GM23248 (cell line): ENCODE results near the gene RAB14. TPM values are rescaled to one million over a fixed set of nuclear protein-coding genes. Genes with fewer than 3 reads are reported as not detected.
"Not testable (repeated sequence)": the region's sequence is repeated elsewhere in the genome, so short reads cannot be mapped to it uniquely, and the experiment has no call there.

Source experiments
- DNase-seq: peaks from one replicate; pipeline ENCODE4 v3.0.0-alpha.2; 2015
- H2AFZ ChIP-seq: fragments of 200-600 bp; sonication (generic); 2 replicates; pipeline ENCODE4 v1.6.1; 2016; ENCODE audit warnings: antibody characterized with exemption
- H3F3A ChIP-seq: fragments of 200-600 bp; sonication (generic); 2 replicates; pipeline ENCODE4 v1.6.1; 2016; ENCODE audit warnings: mild to moderate bottlenecking, antibody characterized with exemption, mixed run types; ENCODE audit not compliant: insufficient read depth
- H3K27ac ChIP-seq: fragments of 200-600 bp; sonication (generic); 2 replicates; pipeline ENCODE4 v1.5.1; 2016; ENCODE audit warnings: mild to moderate bottlenecking
- H3K27me3 ChIP-seq: fragments of 200-600 bp; sonication (generic); replicated peaks from 2 replicates; pipeline ENCODE4 v1.6.1; 2016; ENCODE audit warnings: mild to moderate bottlenecking; ENCODE audit not compliant: insufficient read depth
- H3K36me3 ChIP-seq: fragments of 200-600 bp; sonication (generic); 2 replicates; pipeline ENCODE4 v1.6.1; 2016; ENCODE audit warnings: low read depth, mild to moderate bottlenecking
- H3K4me1 ChIP-seq: fragments of 200-600 bp; sonication (generic); 2 replicates; pipeline ENCODE4 v1.6.1; 2016; ENCODE audit warnings: mild to moderate bottlenecking; ENCODE audit not compliant: insufficient read depth
- H3K4me2 ChIP-seq: fragments of 200-600 bp; sonication (generic); one replicate; pipeline ENCODE4 v1.6.1; 2016; ENCODE audit warnings: mild to moderate bottlenecking; ENCODE audit not compliant: unreplicated experiment
- H3K4me3 ChIP-seq: fragments of 200-600 bp; sonication (generic); 2 replicates; pipeline ENCODE4 v1.5.1; 2016; ENCODE audit warnings: mild to moderate bottlenecking
- H3K79me2 ChIP-seq: fragments of 200-600 bp; sonication (generic); 2 replicates; pipeline ENCODE4 v1.6.1; 2016; ENCODE audit warnings: mild to moderate bottlenecking; ENCODE audit not compliant: insufficient read depth
- H3K9ac ChIP-seq: fragments of 200-600 bp; sonication (generic); 2 replicates; pipeline ENCODE4 v1.6.1; 2016; ENCODE audit warnings: mild to moderate bottlenecking
- H3K9me2 ChIP-seq: fragments of 200-600 bp; sonication (generic); 2 replicates; pipeline ENCODE4 v1.6.1; 2016; ENCODE audit warnings: mixed run types, mild to moderate bottlenecking, moderate library complexity; ENCODE audit not compliant: insufficient read depth
- H3K9me3 ChIP-seq: fragments of 200-600 bp; sonication (generic); one replicate; pipeline ENCODE4 v1.6.1; 2017; ENCODE audit warnings: low read depth
- H4K20me1 ChIP-seq: fragments of 200-600 bp; sonication (generic); 2 replicates; pipeline ENCODE4 v1.6.0; 2016; ENCODE audit not compliant: insufficient read depth
- EZH2 ChIP-seq: fragments of 200-600 bp; sonication (generic); IDR thresholded peaks from 2 replicates; pipeline ENCODE4 v1.6.1; 2018; ENCODE audit warnings: antibody characterized with exemption, mild to moderate bottlenecking; ENCODE audit not compliant: insufficient read depth, poor library complexity, severe bottlenecking
- EZH2phosphoT487 ChIP-seq: fragments of 200-600 bp; sonication (generic); IDR thresholded peaks from 2 replicates; pipeline ENCODE4 v1.6.1; 2018; ENCODE audit warnings: antibody characterized with exemption, moderate library complexity, mild to moderate bottlenecking, low read depth; ENCODE audit not compliant: insufficient read depth
- WGBS, 2 experiments: methylation state at CpG; one replicate each; pipeline ENCODE4 v1.1.6; 2015 to 2017; ENCODE audit warnings: low lambda C conversion rate in 2 of 2, low coverage in 1 of 2; ENCODE audit errors: missing lambda C conversion rate in 2 of 2; 5-methylcytosine and 5-hydroxymethylcytosine counted together
- in situ Hi-C: fragments of 300-500 bp; cut with MboI; formaldehyde crosslinking; loops from 2 replicates; pipeline ENCODE4 v1.15.0; 2020
- polyA plus RNA-seq: library from polyadenylated mRNA; unstranded; fragments of >200 nt; fragmentation: Nextera tagmentation; extraction: Ambion mirVana; gene quantifications from 2 replicates; pipeline ENCODE4 v1.2.1, GENCODE V29; 2016
- total RNA-seq: library from RNA; depleted of rRNA; stranded (reverse); fragments of >200 nt; shearing (Covaris generic); gene quantifications from 2 replicates; pipeline ENCODE4 v1.2.3, GENCODE V29; 2014

Gene RAB14
- total and polyA plus RNA-seq, 2 experiments from 2014 or later, result 25.8 to 75.9 TPM

DNA sequence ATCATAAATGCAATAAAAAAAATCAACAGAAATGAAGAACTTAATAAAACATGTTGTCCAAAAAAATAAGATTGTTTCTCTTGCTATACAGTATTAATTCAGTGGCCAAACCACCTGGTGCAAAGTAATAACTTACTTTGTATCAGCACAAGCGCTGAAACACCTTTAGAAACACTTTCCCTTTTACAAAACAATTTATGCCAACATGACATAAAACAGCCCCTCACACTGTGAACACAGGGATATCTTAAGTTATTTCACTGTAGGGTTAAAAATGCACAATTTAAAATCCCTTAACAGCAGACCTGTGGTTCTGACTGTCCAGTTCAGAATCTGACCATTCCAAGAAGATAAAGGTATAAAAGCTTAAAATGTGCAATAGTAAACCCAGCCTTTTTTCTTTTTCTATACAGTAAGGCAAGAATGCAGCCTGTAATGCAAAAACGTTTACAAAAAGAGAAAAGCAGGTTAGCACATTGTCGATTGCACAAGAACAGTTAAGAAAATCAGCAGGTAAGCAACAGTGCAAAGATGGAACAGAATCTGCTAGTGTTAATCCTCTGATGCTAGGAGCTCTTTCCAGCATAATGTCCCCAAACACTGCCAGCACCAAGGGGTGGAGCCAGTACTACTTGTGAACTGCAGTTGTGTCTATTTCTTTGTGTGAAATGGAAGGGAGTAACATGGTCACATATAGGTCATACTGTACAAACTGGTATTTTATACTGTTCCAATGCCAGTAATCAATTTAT, 21.6 kb downstream of the RAB14 start:
- no peaks in the 10 kb centered on the region for H3K27me3 ChIP-seq
- no peak overlapping the region for H3K4me3 ChIP-seq
- no peak for DNase-seq
- H3F3A ChIP-seq, result peaks cover 19% of the 10 kb centered on the region; the same call in 1 of the 2 replicates
- peaks cover 87% of the 10 kb centered on the region for H3K79me2 ChIP-seq
- H3K27ac ChIP-seq, result no peak overlapping the region
- WGBS, 2 experiments, result 78 to 91% methylated on average over 3 of the region's 3 CpGs
- H3K4me1 ChIP-seq, result peaks cover 9% of the 10 kb centered on the region
- no peak overlapping the region for H2AFZ ChIP-seq
- no peak for TF ChIP-seq EZH2
- no peak for TF ChIP-seq EZH2phosphoT487
- H3K4me2 ChIP-seq, result no peak overlapping the region
- H3K36me3 ChIP-seq, result peaks cover 61% of the 10 kb centered on the region
- H3K9me3 ChIP-seq, result no peaks in the 10 kb centered on the region
- H4K20me1 ChIP-seq, result no peaks in the 10 kb centered on the region
- no peak overlapping the region for H3K9ac ChIP-seq
- in situ Hi-C loops, result no loop called here
- no peaks in the 10 kb centered on the region for H3K9me2 ChIP-seq

DNA sequence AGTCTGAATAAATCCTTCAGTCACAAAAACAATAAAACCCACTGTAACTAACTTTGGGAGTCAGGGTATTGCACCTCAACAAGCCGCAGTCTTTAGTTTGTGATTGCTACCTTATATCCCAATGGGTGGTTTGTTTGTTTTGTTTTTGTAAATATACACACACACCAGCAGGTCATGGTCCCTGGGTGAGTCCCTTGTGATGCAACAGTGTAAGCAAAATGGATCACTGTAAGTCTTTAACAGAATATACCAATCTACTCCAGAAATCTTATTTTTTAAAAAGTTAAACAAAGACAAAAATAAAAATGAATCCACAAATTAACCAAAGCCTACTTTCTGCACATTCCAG, 22.3 kb downstream of the RAB14 start:
- Histone ChIP-seq H3K36me3 (peaks cover 61% of the 10 kb centered on the region), H3F3A (peaks cover 19% of the 10 kb centered on the region; the same call in 1 of the 2 replicates), H3K79me2 (peaks cover 80% of the 10 kb centered on the region)
- H3K9me3 ChIP-seq, DNase-seq, H2AFZ ChIP-seq, in situ Hi-C loops, H3K9ac ChIP-seq, H3K4me1 ChIP-seq, H4K20me1 ChIP-seq, H3K4me2 ChIP-seq, H3K27me3 ChIP-seq, H3K4me3 ChIP-seq, H3K9me2 ChIP-seq, H3K27ac ChIP-seq: not testable (repeated sequence)
- WGBS, 2 experiments, result 100% methylated on average over 1 of the region's 1 CpG

DNA sequence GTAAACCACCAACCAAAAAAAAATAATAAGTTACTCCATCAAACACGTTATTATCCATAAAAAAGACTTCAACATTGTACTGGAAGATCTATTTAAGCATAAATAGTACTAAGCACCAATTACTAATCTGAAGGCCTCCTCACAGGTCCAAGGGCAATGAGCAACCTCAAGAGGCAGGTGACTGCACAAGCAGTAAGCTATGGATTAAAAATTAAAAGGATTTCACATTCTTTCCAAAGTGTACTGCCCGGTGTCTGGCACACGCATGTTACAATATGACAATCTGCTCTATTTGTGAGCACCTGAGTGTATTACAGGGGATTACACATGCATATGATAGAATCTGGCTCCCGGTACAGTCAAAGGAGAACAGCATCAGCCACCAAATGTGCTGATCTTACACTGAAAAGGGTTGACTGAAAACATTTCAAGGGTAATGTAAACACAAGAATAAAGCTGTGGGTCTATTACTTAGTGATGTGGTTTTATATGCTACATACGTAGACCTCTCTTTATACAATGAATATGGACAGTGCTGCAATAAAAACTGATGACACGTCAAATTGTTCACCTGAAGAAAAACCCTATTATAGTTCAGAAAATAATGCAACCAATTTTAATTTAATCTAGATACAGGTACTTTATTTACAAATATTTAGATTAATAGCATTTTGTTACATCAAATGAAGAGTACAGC, 22.8 kb downstream of the RAB14 start:
- no peaks in the 10 kb centered on the region for H3K27me3 ChIP-seq
- peaks cover 19% of the 10 kb centered on the region; the same call in 1 of the 2 replicates for H3F3A ChIP-seq
- in situ Hi-C loops, result no loop called here
- H3K4me3 ChIP-seq, result no peak overlapping the region
- no peak overlapping the region for H2AFZ ChIP-seq
- no peak overlapping the region for H3K4me2 ChIP-seq
- no peak for DNase-seq
- H3K79me2 ChIP-seq, result peaks cover 74% of the 10 kb centered on the region
- no peaks in the 10 kb centered on the region for H4K20me1 ChIP-seq
- H3K9me3 ChIP-seq, result no peaks in the 10 kb centered on the region
- H3K4me1 ChIP-seq, result peaks cover 9% of the 10 kb centered on the region
- no peak overlapping the region for H3K9ac ChIP-seq
- H3K9me2 ChIP-seq, result no peaks in the 10 kb centered on the region
- TF ChIP-seq EZH2 (no peak), EZH2phosphoT487 (no peak)
- no peak overlapping the region for H3K27ac ChIP-seq
- WGBS, 2 experiments, result 89 to 90% methylated on average over 6 of the region's 6 CpGs
- H3K36me3 ChIP-seq, result peaks cover 64% of the 10 kb centered on the region

DNA sequence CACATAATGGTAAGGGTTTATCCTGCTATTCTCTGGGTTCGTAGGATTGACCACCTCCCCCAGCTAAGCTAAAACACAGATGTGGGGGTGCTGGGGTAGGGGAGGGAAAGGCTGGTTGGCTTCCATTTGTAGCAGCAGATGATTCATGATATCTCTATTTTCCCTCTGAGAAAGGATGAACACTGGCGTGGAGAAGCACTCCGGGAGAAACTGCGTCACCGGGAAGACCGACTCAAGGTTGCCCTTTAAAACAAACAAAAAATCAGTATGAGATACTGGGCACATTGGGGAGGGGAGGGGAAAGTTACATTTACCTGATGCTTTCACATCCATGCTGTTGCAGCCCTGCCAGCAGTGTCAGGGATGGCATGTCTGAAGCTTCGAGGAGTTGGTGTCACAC, 28.2 kb downstream of the RAB14 start:
- Histone ChIP-seq H3K79me2 (peaks cover 21% of the 10 kb centered on the region; the same call in 1 of the 2 replicates), H3K4me1 (no peaks in the 10 kb centered on the region), H3K9me2 (no peaks in the 10 kb centered on the region), H3K9ac (no peak overlapping the region), H3K27me3 (no peaks in the 10 kb centered on the region), H3K4me3 (no peak overlapping the region), H3K9me3 (no peaks in the 10 kb centered on the region), H3K4me2 (no peak overlapping the region), H3F3A (peaks cover 11% of the 10 kb centered on the region; the same call in 1 of the 2 replicates), H3K27ac (no peak overlapping the region), H3K36me3 (peaks cover 46% of the 10 kb centered on the region), H4K20me1 (no peaks in the 10 kb centered on the region), H2AFZ (no peak overlapping the region)
- TF ChIP-seq EZH2, result no peak
- TF ChIP-seq EZH2phosphoT487, result no peak
- DNase-seq, result no peak
- 98 to 99% methylated on average over 7 of the region's 7 CpGs for WGBS, 2 experiments
- in situ Hi-C loops, result no loop called here
